NCI-H446 (cell line): Measurements from ENCODE around the gene CCDC91.
"Not testable (repeated sequence)": the region's sequence is repeated elsewhere in the genome, so short reads cannot be mapped to it uniquely, and the experiment has no call there.

ENCODE experiments used
- DNase-seq, 2 experiments: peaks; one replicate each; lab custom pipeline; 2025; lab: John Stamatoyannopoulos, UW

The CCDC91 gene

DNA sequence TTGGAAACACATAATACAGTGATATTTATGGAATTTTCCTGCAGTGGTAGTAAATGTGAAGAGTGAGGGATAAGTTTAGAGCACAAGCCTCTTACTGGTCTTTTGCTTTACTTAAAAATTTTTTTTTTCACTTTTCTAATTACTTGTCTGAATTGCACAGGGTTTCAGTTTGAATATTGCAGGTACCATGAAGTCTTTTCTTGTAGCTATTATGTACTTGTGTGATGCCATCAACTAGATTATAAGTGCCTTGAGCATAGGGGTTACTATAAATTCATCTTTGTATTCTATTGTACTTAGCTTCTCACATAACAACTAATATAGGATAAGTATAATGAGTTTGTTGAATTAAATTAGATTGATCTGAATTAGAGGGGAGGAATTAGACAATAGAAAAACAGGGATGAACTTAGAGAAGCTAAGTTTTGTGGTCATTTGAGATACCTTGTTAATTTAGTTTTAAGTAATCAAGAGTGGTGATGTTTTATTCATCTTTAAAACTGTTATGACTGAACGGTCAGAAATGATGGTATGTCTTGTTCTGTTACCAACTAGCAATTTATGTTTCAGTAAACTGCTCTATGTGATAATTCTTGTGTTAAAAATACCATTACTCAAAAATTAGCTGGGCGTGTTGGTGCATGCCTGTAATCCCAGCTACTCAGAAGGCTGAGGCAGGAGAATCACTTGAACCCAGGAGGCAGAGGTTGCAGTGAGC is 42.1 kb downstream of the CCDC91 start:
- DNase-seq: no peak

DNA sequence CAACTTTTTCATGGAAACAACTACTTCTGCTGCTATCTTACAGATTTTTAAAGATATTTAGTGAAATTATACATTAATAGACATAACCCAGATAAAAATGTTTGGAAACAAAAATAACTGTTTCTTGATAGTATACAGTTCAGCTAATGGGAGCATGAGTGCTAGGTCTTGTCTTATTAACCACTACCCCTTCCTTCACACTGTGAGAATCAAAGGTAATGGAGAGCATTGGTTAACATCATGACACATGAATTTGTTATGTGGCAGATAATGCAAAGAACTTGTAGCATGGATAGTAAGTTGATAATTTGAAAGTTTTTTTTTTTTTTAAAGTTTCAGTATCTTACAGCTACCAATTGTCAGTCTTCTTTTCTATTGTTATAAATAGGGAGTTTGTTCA is 44.2 kb downstream of the CCDC91 start:
- no peak for DNase-seq

DNA sequence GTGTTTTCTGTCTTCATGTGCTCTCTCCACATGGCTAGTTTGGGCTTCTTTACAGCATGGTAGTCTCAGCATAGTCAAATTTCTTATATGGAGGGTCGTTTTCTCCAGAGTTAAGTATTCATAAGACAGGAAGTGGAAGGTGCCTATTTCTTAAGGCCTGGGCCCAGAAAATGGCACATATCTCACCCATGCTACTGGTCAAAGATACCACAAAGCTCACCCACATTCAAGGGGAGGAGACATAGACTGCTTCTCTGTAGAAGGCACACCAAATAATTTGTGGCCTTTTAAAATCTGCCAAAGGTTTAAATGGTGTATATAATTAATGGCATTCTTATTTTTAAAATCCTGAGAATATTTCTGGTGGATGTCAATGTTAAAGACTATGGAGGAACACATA is 44.8 kb downstream of the CCDC91 start:
- no peak for DNase-seq

- DNase-seq: no peak
Measured at GRCh38 chr12:28235985-28236384, 45.7 kb downstream of the CCDC91 start.

DNA sequence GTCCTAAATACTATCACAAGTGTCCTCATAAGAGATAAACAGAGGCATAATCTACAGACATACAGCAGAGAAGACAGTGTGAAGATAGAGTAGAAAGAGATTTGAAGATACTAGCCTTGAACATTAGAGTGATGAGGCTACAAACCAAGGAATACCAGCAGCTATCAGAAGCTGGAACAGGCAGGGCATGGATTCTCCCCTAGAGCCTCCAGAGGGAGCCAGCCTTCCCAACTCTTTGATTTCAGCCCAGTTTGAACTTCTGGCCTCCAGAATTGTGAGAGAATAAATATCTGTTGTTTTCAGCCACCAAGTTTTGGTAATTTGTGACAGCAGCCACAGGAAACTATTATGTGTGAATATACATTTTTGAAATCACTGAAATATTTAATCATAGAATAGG is 47.2 kb downstream of the CCDC91 start:
- no peak for DNase-seq

- DNase-seq: no peak
Measured at GRCh38 chr12:28239918-28240317, 49.7 kb downstream of the CCDC91 start.

DNA sequence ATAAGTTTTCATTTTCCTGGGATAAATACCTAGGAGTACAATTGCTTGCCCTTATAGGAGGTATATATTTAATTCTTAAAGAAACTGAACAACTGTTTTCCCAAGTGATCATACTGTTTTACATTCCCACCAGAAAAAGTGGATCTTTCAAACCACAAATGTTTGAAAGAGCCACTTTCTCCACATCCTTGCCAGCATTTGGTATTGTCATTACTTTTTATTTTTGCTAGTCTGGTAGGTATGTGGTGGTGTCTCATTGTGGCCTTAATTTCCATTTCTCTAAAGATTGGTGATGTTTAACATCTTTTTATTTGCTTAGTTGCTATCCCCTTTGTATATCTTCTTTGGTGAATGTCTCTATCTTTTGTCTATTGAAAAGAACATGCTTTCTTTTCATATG is 50.6 kb downstream of the CCDC91 start:
- DNase-seq: no peak

- no peak for DNase-seq
Measured at GRCh38 chr12:28242129-28242495, 51.9 kb downstream of the CCDC91 start.

- DNase-seq: no peak
Measured at GRCh38 chr12:28242496-28243309, 52.4 kb downstream of the CCDC91 start.

- DNase-seq: no peak
Measured at GRCh38 chr12:28243310-28243633, 53.0 kb downstream of the CCDC91 start.

GRCh38 chr12:28247806-28248205 is 57.5 kb downstream of the CCDC91 start:
- DNase-seq: no peak

- no peak for DNase-seq
Measured at GRCh38 chr12:28248555-28249145, 58.4 kb downstream of the CCDC91 start.

DNA sequence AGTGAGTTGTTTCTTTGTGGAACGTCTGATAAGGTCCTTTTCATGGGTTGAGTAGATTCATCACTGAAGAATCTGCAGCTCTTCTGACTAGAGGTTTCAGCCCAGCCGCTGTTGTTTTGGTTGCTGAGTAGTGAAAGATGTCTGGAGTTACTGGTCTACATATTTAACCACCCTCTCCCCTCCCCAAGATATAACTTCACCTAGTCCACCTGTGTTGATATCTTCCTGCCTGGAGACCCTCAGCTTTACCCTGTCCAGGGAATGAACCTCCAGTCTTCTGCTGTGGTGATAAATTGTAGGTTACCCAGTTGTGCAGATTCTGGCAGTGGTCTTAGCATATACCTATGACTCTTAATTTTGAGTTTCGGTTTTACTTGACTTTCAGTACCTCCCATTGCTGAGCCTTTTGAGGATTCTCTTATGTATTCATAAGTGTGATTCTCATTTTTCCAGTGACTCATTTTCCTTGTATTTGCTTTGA is 62.9 kb downstream of the CCDC91 start:
- DNase-seq: no peak

DNA sequence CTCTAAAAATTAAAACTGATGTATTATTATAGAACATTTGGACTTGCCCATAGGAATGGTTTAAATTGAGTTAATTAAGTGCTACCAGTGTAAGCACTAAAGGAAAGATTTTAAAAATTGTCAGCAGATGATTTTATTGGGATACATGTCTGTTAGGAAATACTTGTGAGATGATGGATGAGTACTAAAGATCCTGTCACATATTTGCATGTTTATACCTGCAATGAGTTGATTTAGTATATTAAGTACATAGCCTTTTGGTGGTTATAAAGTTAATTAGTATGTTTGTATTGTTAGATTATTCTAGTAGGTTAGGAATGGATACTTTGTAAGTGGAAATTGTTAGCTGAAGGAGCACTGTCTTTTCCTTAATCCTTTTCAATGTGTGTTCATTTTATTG is 67.2 kb downstream of the CCDC91 start:
- no peak for DNase-seq

DNA sequence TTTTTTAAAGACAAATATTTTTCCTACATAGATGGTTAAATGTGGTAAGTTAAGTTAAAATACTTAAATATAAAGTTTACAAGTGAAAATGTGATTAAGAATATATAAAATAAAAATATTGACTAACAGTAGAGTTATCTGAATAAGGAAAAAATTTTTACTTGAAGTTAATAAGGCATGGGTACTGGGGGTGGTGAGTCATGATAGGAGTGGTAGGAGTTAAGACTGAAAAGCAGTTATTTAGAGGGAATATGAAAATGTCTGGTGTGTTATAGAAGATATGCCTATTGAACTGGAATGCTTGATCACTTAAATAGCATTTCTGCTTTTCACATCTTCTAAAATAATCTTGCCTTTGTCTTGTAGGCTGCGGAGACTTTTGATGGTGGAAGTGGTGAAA is 68.7 kb downstream of the CCDC91 start:
- no peak for DNase-seq

GRCh38 chr12:28265435-28266042 is 75.3 kb downstream of the CCDC91 start:
- no peak for DNase-seq

DNA sequence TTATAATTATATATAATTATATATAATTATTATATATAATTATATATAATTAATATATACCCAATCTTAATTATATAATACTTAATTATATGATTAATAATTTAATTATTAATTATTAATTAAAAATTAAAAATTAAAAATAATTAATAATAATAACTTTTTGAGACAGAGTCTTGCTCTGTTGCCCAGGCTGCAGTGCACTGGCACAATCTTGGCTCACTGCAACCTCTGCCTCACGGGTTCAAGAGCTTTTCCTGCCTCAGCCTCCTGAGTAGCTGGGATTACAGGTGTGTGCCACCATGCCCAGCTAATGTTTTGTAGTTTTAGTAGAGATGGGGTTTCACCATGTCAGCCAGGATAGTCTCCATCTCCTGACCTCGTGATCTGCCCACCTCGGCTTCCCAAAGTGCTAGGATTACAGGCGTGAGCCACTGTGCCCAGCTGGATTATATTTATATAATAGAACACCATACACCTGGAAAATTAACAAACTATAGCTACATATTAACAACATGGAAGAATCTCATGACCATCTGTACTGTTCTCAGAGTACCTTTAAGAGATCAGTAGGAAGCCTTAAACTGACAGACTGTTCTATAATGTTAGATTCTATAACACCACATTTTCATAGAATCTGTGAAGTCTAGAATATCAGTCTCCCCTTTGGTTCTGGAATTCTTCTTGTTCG is 77.8 kb downstream of the CCDC91 start:
- not testable (repeated sequence) for DNase-seq

- no peak for DNase-seq
Measured at GRCh38 chr12:28268608-28269229, 78.5 kb downstream of the CCDC91 start.

GRCh38 chr12:28269851-28270250 is 79.6 kb downstream of the CCDC91 start:
- DNase-seq: no peak

- no peak for DNase-seq
Measured at GRCh38 chr12:28278499-28278898, 88.2 kb downstream of the CCDC91 start.

- DNase-seq: no peak
Measured at GRCh38 chr12:28278960-28279359, 88.7 kb downstream of the CCDC91 start.

- DNase-seq: no peak
Measured at GRCh38 chr12:28286352-28286751, 96.1 kb downstream of the CCDC91 start.
